ENCODE measurements around the gene IQCH. TPM values are rescaled to one million over a fixed set of nuclear protein-coding genes. Genes with fewer than 3 reads are reported as not detected.
"Not testable (repeated sequence)": the region's sequence is repeated elsewhere in the genome, so short reads cannot be mapped to it uniquely, and the experiment has no call there.

IQCH gene
- total RNA-seq, 1 experiment from 2014 or later, result 2.1 TPM

- Histone ChIP-seq H3K9ac (ENCODE audit: low read length) (no peak overlapping the region), H3K4me3 (ENCODE audit: low read length) (no peak overlapping the region), H3K27ac (ENCODE audit: low read length) (no peak overlapping the region), H3F3A (ENCODE audit: low read length, unreplicated experiment) (no peaks in the 10 kb centered on the region), H3K27me3 (ENCODE audit: low read length) (no peaks in the 10 kb centered on the region), H3K79me2 (ENCODE audit: low read length) (no peaks in the 10 kb centered on the region), H3K36me3 (ENCODE audit: low read depth, low read length) (no peaks in the 10 kb centered on the region), H4K20me1 (ENCODE audit: low read length) (no peaks in the 10 kb centered on the region), H3K4me2 (ENCODE audit: low read length) (no peak overlapping the region), H3K9me2 (replicated peaks; ENCODE audit: low read length) (no peaks in the 10 kb centered on the region), H3K4me1 (ENCODE audit: insufficient read depth, low read length) (no peaks in the 10 kb centered on the region), H3K9me3 (ENCODE audit: low read length) (no peaks in the 10 kb centered on the region), H2AFZ (ENCODE audit: low read length) (no peak overlapping the region)
- no peak for ATAC-seq
- BruUV-seq (replicated peaks), result no TSS peak
- POLR2A ChIA-PET (ENCODE audit: unreplicated experiment), result no interaction called here
- DNase-seq, result no peak
- CTCF ChIA-PET, result no interaction called here
- TF ChIP-seq EZH2phosphoT487 (IDR thresholded peaks at IDR 0.05; ENCODE audit: borderline replicate concordance, low read length) (no peak), EZH2 (IDR thresholded peaks at IDR 0.05; ENCODE audit: low read length, unreplicated experiment) (no peak), CTCF (conservative IDR thresholded peaks at IDR 0.05; ENCODE audit: low read depth, low read length) (no peak)
- intact Hi-C loops (cut with micrococcal nuclease), result no loop called here
Measured at GRCh38 chr15:67358812-67359211, 104.2 kb downstream of the IQCH start.

- H3K27me3 ChIP-seq (ENCODE audit: low read length), result no peaks in the 10 kb centered on the region
- no peak overlapping the region for H2AFZ ChIP-seq (ENCODE audit: low read length)
- no peaks in the 10 kb centered on the region for H4K20me1 ChIP-seq (ENCODE audit: low read length)
- H3K4me2 ChIP-seq (ENCODE audit: low read length), result no peak overlapping the region
- ChIA-PET CTCF (no interaction called here), POLR2A (ENCODE audit: unreplicated experiment) (no interaction called here)
- intact Hi-C loops (cut with micrococcal nuclease), result no loop called here
- no peaks in the 10 kb centered on the region for H3K9me3 ChIP-seq (ENCODE audit: low read length)
- DNase-seq, result no peak
- no peaks in the 10 kb centered on the region for H3K79me2 ChIP-seq (ENCODE audit: low read length)
- H3K36me3 ChIP-seq (ENCODE audit: low read depth, low read length), result no peaks in the 10 kb centered on the region
- H3K27ac ChIP-seq (ENCODE audit: low read length), result no peak overlapping the region
- H3K9ac ChIP-seq (ENCODE audit: low read length), result no peak overlapping the region
- H3F3A ChIP-seq (ENCODE audit: low read length, unreplicated experiment), result no peaks in the 10 kb centered on the region
- ATAC-seq, result no peak
- no peaks in the 10 kb centered on the region for H3K9me2 ChIP-seq (replicated peaks; ENCODE audit: low read length)
- no TSS peak for BruUV-seq (replicated peaks)
- no peak for TF ChIP-seq EZH2phosphoT487 (IDR thresholded peaks at IDR 0.05; ENCODE audit: borderline replicate concordance, low read length)
- no peak for TF ChIP-seq EZH2 (IDR thresholded peaks at IDR 0.05; ENCODE audit: low read length, unreplicated experiment)
- no peak for TF ChIP-seq CTCF (conservative IDR thresholded peaks at IDR 0.05; ENCODE audit: low read depth, low read length)
- H3K4me3 ChIP-seq (ENCODE audit: low read length), result no peak overlapping the region
- no peaks in the 10 kb centered on the region for H3K4me1 ChIP-seq (ENCODE audit: insufficient read depth, low read length)
Measured at GRCh38 chr15:67359431-67360079, 105.0 kb downstream of the IQCH start.

GRCh38 chr15:67361100-67361499 is 106.5 kb downstream of the IQCH start:
- no peaks in the 10 kb centered on the region for H3K36me3 ChIP-seq (ENCODE audit: low read depth, low read length)
- no peaks in the 10 kb centered on the region for H3K4me1 ChIP-seq (ENCODE audit: insufficient read depth, low read length)
- CTCF ChIA-PET, result no interaction called here
- no peak for TF ChIP-seq EZH2 (IDR thresholded peaks at IDR 0.05; ENCODE audit: low read length, unreplicated experiment)
- no peak for TF ChIP-seq CTCF (conservative IDR thresholded peaks at IDR 0.05; ENCODE audit: low read depth, low read length)
- no peak for TF ChIP-seq EZH2phosphoT487 (IDR thresholded peaks at IDR 0.05; ENCODE audit: borderline replicate concordance, low read length)
- no peaks in the 10 kb centered on the region for H3F3A ChIP-seq (ENCODE audit: low read length, unreplicated experiment)
- DNase-seq (no peak), ATAC-seq (no peak)
- H3K4me2 ChIP-seq (ENCODE audit: low read length), result no peak overlapping the region
- H3K9ac ChIP-seq (ENCODE audit: low read length), result no peak overlapping the region
- H4K20me1 ChIP-seq (ENCODE audit: low read length), result no peaks in the 10 kb centered on the region
- H3K9me2 ChIP-seq (replicated peaks; ENCODE audit: low read length), result no peaks in the 10 kb centered on the region
- no peaks in the 10 kb centered on the region for H3K27me3 ChIP-seq (ENCODE audit: low read length)
- no peak overlapping the region for H3K4me3 ChIP-seq (ENCODE audit: low read length)
- no TSS peak for BruUV-seq (replicated peaks)
- POLR2A ChIA-PET (ENCODE audit: unreplicated experiment), result no interaction called here
- H3K9me3 ChIP-seq (ENCODE audit: low read length), result no peaks in the 10 kb centered on the region
- intact Hi-C loops (cut with micrococcal nuclease), result no loop called here
- H3K27ac ChIP-seq (ENCODE audit: low read length), result no peak overlapping the region
- H2AFZ ChIP-seq (ENCODE audit: low read length), result no peak overlapping the region
- H3K79me2 ChIP-seq (ENCODE audit: low read length), result no peaks in the 10 kb centered on the region

- H3K4me2 ChIP-seq (ENCODE audit: low read length); intact Hi-C loops (cut with micrococcal nuclease); H3K9ac ChIP-seq (ENCODE audit: low read length); DNase-seq; CTCF ChIA-PET; H3K9me3 ChIP-seq (ENCODE audit: low read length); POLR2A ChIA-PET (ENCODE audit: unreplicated experiment); ATAC-seq; H3K36me3 ChIP-seq (ENCODE audit: low read depth, low read length); H2AFZ ChIP-seq (ENCODE audit: low read length); H3K9me2 ChIP-seq (replicated peaks; ENCODE audit: low read length); H3K27me3 ChIP-seq (ENCODE audit: low read length); BruUV-seq (replicated peaks); H3K4me1 ChIP-seq (ENCODE audit: insufficient read depth, low read length); H3K4me3 ChIP-seq (ENCODE audit: low read length); H4K20me1 ChIP-seq (ENCODE audit: low read length); H3K79me2 ChIP-seq (ENCODE audit: low read length); H3K27ac ChIP-seq (ENCODE audit: low read length); H3F3A ChIP-seq (ENCODE audit: low read length, unreplicated experiment): not testable (repeated sequence)
Measured at GRCh38 chr15:67363712-67364111, 109.1 kb downstream of the IQCH start.

Data from PC-3 (cell line).